ENCODE results near the gene CEMIP. TPM values are rescaled to one million over a fixed set of nuclear protein-coding genes. Genes with fewer than 3 reads are reported as not detected.

Gene CEMIP
- total RNA-seq, 1 donor from 2014 or later = 0.52 TPM

- Histone ChIP-seq H3K4me1 (ENCODE audit: control insufficient read depth in 3 of 3, insufficient read depth in 3 of 3, low read length in 3 of 3) (peaks cover 4 to 15% (median 14%) of the 10 kb centered on the region in 3 donors), H3K9ac (ENCODE audit: low read depth in 1 of 3, low read length in 3 of 3) (no peak overlapping the region), H3K27ac (ENCODE audit: low read depth, low read length) (no peak overlapping the region), H3K4me3 (ENCODE audit: low read length in 3 of 3) (no peak overlapping the region), H3K27me3 (ENCODE audit: control insufficient read depth in 3 of 3, insufficient read depth in 3 of 3, low read length in 3 of 3) (no peaks in the 10 kb centered on the region), H3K9me3 (ENCODE audit: control insufficient read depth in 3 of 3, low read length in 3 of 3) (no peaks in the 10 kb centered on the region), H3K36me3 (ENCODE audit: control insufficient read depth in 3 of 3, insufficient read depth in 3 of 3, low read length in 3 of 3) (peaks cover 4 to 7% (median 7%) of the 10 kb centered on the region in 3 donors)
Observed at GRCh38 chr15:80904998-80905397, 125.8 kb downstream of the CEMIP start.

- Histone ChIP-seq H3K4me1 (ENCODE audit: control insufficient read depth in 3 of 3, insufficient read depth in 3 of 3, low read length in 3 of 3) (peaks cover 4 to 15% (median 14%) of the 10 kb centered on the region in 3 donors), H3K27me3 (ENCODE audit: control insufficient read depth in 3 of 3, insufficient read depth in 3 of 3, low read length in 3 of 3) (no peaks in the 10 kb centered on the region), H3K27ac (ENCODE audit: low read depth, low read length) (no peak overlapping the region), H3K9ac (ENCODE audit: low read depth in 1 of 3, low read length in 3 of 3) (peak overlapping the region in 1 of 3 donors; percentile 11), H3K9me3 (ENCODE audit: control insufficient read depth in 3 of 3, low read length in 3 of 3) (no peaks in the 10 kb centered on the region), H3K4me3 (ENCODE audit: low read length in 3 of 3) (no peak overlapping the region), H3K36me3 (ENCODE audit: control insufficient read depth in 3 of 3, insufficient read depth in 3 of 3, low read length in 3 of 3) (peaks cover 4 to 10% (median 10%) of the 10 kb centered on the region in 3 donors)
Observed at GRCh38 chr15:80906159-80906766, 127.1 kb downstream of the CEMIP start.

GRCh38 chr15:80911821-80912220 is 132.7 kb downstream of the CEMIP start:
- H3K4me3 ChIP-seq (ENCODE audit: low read length in 3 of 3) = no peak overlapping the region
- H3K36me3 ChIP-seq (ENCODE audit: control insufficient read depth in 3 of 3, insufficient read depth in 3 of 3, low read length in 3 of 3) = peaks cover 4 to 10% (median 10%) of the 10 kb centered on the region in 3 donors
- H3K27ac ChIP-seq (ENCODE audit: low read depth, low read length) = no peak overlapping the region
- no peaks in the 10 kb centered on the region for H3K4me1 ChIP-seq (ENCODE audit: control insufficient read depth in 3 of 3, insufficient read depth in 3 of 3, low read length in 3 of 3)
- H3K9ac ChIP-seq (ENCODE audit: low read depth in 1 of 3, low read length in 3 of 3) = no peak overlapping the region
- no peaks in the 10 kb centered on the region for H3K27me3 ChIP-seq (ENCODE audit: control insufficient read depth in 3 of 3, insufficient read depth in 3 of 3, low read length in 3 of 3)
- H3K9me3 ChIP-seq (ENCODE audit: control insufficient read depth in 3 of 3, low read length in 3 of 3) = no peaks in the 10 kb centered on the region

- no peak overlapping the region for H3K27ac ChIP-seq (ENCODE audit: low read depth, low read length)
- H3K4me1 ChIP-seq (ENCODE audit: control insufficient read depth in 3 of 3, insufficient read depth in 3 of 3, low read length in 3 of 3) = no peaks in the 10 kb centered on the region
- H3K9ac ChIP-seq (ENCODE audit: low read depth in 1 of 3, low read length in 3 of 3) = no peak overlapping the region
- no peaks in the 10 kb centered on the region for H3K9me3 ChIP-seq (ENCODE audit: control insufficient read depth in 3 of 3, low read length in 3 of 3)
- H3K4me3 ChIP-seq (ENCODE audit: low read length in 3 of 3) = no peak overlapping the region
- no peaks in the 10 kb centered on the region for H3K27me3 ChIP-seq (ENCODE audit: control insufficient read depth in 3 of 3, insufficient read depth in 3 of 3, low read length in 3 of 3)
- peaks cover 4 to 10% (median 10%) of the 10 kb centered on the region in 3 donors for H3K36me3 ChIP-seq (ENCODE audit: control insufficient read depth in 3 of 3, insufficient read depth in 3 of 3, low read length in 3 of 3)
Observed at GRCh38 chr15:80912673-80913072, 133.5 kb downstream of the CEMIP start.

GRCh38 chr15:80913541-80913940 is 134.4 kb downstream of the CEMIP start:
- no peaks in the 10 kb centered on the region for H3K4me1 ChIP-seq (ENCODE audit: control insufficient read depth in 3 of 3, insufficient read depth in 3 of 3, low read length in 3 of 3)
- H3K4me3 ChIP-seq (ENCODE audit: low read length in 3 of 3) = no peak overlapping the region
- no peak overlapping the region for H3K27ac ChIP-seq (ENCODE audit: low read depth, low read length)
- H3K9ac ChIP-seq (ENCODE audit: low read depth in 1 of 3, low read length in 3 of 3) = no peak overlapping the region
- H3K9me3 ChIP-seq (ENCODE audit: control insufficient read depth in 3 of 3, low read length in 3 of 3) = no peaks in the 10 kb centered on the region
- no peaks in the 10 kb centered on the region for H3K27me3 ChIP-seq (ENCODE audit: control insufficient read depth in 3 of 3, insufficient read depth in 3 of 3, low read length in 3 of 3)
- peaks cover 1 to 10% (median 10%) of the 10 kb centered on the region in 3 donors for H3K36me3 ChIP-seq (ENCODE audit: control insufficient read depth in 3 of 3, insufficient read depth in 3 of 3, low read length in 3 of 3)

GRCh38 chr15:80915472-80915871 is 136.3 kb downstream of the CEMIP start:
- Histone ChIP-seq H3K9me3 (ENCODE audit: control insufficient read depth in 3 of 3, low read length in 3 of 3) (no peaks in the 10 kb centered on the region), H3K36me3 (ENCODE audit: control insufficient read depth in 3 of 3, insufficient read depth in 3 of 3, low read length in 3 of 3) (peaks cover 0 to 4% (median 2%) of the 10 kb centered on the region in 3 donors), H3K27ac (ENCODE audit: low read depth, low read length) (no peak overlapping the region), H3K4me3 (ENCODE audit: low read length in 3 of 3) (no peak overlapping the region), H3K4me1 (ENCODE audit: control insufficient read depth in 3 of 3, insufficient read depth in 3 of 3, low read length in 3 of 3) (no peaks in the 10 kb centered on the region), H3K9ac (ENCODE audit: low read depth in 1 of 3, low read length in 3 of 3) (no peak overlapping the region), H3K27me3 (ENCODE audit: control insufficient read depth in 3 of 3, insufficient read depth in 3 of 3, low read length in 3 of 3) (no peaks in the 10 kb centered on the region)

- Histone ChIP-seq H3K9ac (ENCODE audit: low read depth in 1 of 3, low read length in 3 of 3) (no peak overlapping the region), H3K9me3 (ENCODE audit: control insufficient read depth in 3 of 3, low read length in 3 of 3) (no peaks in the 10 kb centered on the region), H3K4me1 (ENCODE audit: control insufficient read depth in 3 of 3, insufficient read depth in 3 of 3, low read length in 3 of 3) (no peaks in the 10 kb centered on the region), H3K27me3 (ENCODE audit: control insufficient read depth in 3 of 3, insufficient read depth in 3 of 3, low read length in 3 of 3) (no peaks in the 10 kb centered on the region), H3K36me3 (ENCODE audit: control insufficient read depth in 3 of 3, insufficient read depth in 3 of 3, low read length in 3 of 3) (peaks cover 0 to under 1% (median 0%) of the 10 kb centered on the region in 3 donors), H3K27ac (ENCODE audit: low read depth, low read length) (no peak overlapping the region), H3K4me3 (ENCODE audit: low read length in 3 of 3) (no peak overlapping the region)
Observed at GRCh38 chr15:80916056-80916455, 136.9 kb downstream of the CEMIP start.

- Histone ChIP-seq H3K27ac (ENCODE audit: low read depth, low read length) (no peak overlapping the region), H3K9ac (ENCODE audit: low read depth in 1 of 3, low read length in 3 of 3) (no peak overlapping the region), H3K27me3 (ENCODE audit: control insufficient read depth in 3 of 3, insufficient read depth in 3 of 3, low read length in 3 of 3) (no peaks in the 10 kb centered on the region), H3K36me3 (ENCODE audit: control insufficient read depth in 3 of 3, insufficient read depth in 3 of 3, low read length in 3 of 3) (peaks cover 0 to 4% (median 0%) of the 10 kb centered on the region in 3 donors), H3K4me3 (ENCODE audit: low read length in 3 of 3) (no peak overlapping the region), H3K4me1 (ENCODE audit: control insufficient read depth in 3 of 3, insufficient read depth in 3 of 3, low read length in 3 of 3) (no peaks in the 10 kb centered on the region), H3K9me3 (ENCODE audit: control insufficient read depth in 3 of 3, low read length in 3 of 3) (no peaks in the 10 kb centered on the region)
Observed at GRCh38 chr15:80918196-80918783, 139.1 kb downstream of the CEMIP start.

GRCh38 chr15:80920271-80920699 is 141.1 kb downstream of the CEMIP start:
- H3K4me3 ChIP-seq (ENCODE audit: low read length in 3 of 3) = no peak overlapping the region

GRCh38 chr15:80921736-80922410 is 142.7 kb downstream of the CEMIP start:
- H3K4me3 ChIP-seq (ENCODE audit: low read length in 3 of 3) = no peak overlapping the region
- peaks cover 0 to 15% (median 10%) of the 10 kb centered on the region in 3 donors for H3K4me1 ChIP-seq (ENCODE audit: control insufficient read depth in 3 of 3, insufficient read depth in 3 of 3, low read length in 3 of 3)
- no peak overlapping the region for H3K27ac ChIP-seq (ENCODE audit: low read depth, low read length)
- no peak overlapping the region for H3K9ac ChIP-seq (ENCODE audit: low read depth in 1 of 3, low read length in 3 of 3)
- H3K27me3 ChIP-seq (ENCODE audit: control insufficient read depth in 3 of 3, insufficient read depth in 3 of 3, low read length in 3 of 3) = no peaks in the 10 kb centered on the region
- H3K9me3 ChIP-seq (ENCODE audit: control insufficient read depth in 3 of 3, low read length in 3 of 3) = no peaks in the 10 kb centered on the region
- H3K36me3 ChIP-seq (ENCODE audit: control insufficient read depth in 3 of 3, insufficient read depth in 3 of 3, low read length in 3 of 3) = peaks cover 0 to 4% (median 4%) of the 10 kb centered on the region in 3 donors

More at GRCh38 chr15:80920271-80920699, 141.1 kb downstream of the CEMIP start:
- Histone ChIP-seq H3K9me3 (ENCODE audit: control insufficient read depth in 3 of 3, low read length in 3 of 3) (no peaks in the 10 kb centered on the region), H3K27me3 (ENCODE audit: control insufficient read depth in 3 of 3, insufficient read depth in 3 of 3, low read length in 3 of 3) (no peaks in the 10 kb centered on the region), H3K4me1 (ENCODE audit: control insufficient read depth in 3 of 3, insufficient read depth in 3 of 3, low read length in 3 of 3) (peaks cover 0 to 4% (median 1%) of the 10 kb centered on the region in 3 donors), H3K36me3 (ENCODE audit: control insufficient read depth in 3 of 3, insufficient read depth in 3 of 3, low read length in 3 of 3) (peaks cover 0 to 4% (median 4%) of the 10 kb centered on the region in 3 donors), H3K9ac (ENCODE audit: low read depth in 1 of 3, low read length in 3 of 3) (no peak overlapping the region), H3K27ac (ENCODE audit: low read depth, low read length) (no peak overlapping the region)
